HL-60 (cell line): ENCODE data around the gene GOLGA6A.

ENCODE experiments used
- GABPA ChIP-seq: IDR thresholded peaks from 2 replicates; pipeline ENCODE4 v1.6.1; 2012; ENCODE audit warnings: low read depth
- POLR2AphosphoS5 ChIP-seq: IDR thresholded peaks from 2 replicates; pipeline ENCODE4 v1.6.1; 2012; ENCODE audit warnings: low read depth
- REST ChIP-seq: IDR thresholded peaks from 2 replicates; pipeline ENCODE4 v1.6.1; 2012; ENCODE audit warnings: low read depth; ENCODE audit not compliant: insufficient replicate concordance
- SPI1 ChIP-seq: IDR thresholded peaks from 2 replicates; pipeline ENCODE4 v1.6.1; 2012; ENCODE audit warnings: low read depth, mild to moderate bottlenecking, borderline replicate concordance
- TF ChIP-seq, protein P1 (sequence below): IDR thresholded peaks from one replicate; pipeline ENCODE4 v1.5.1; 2011; ENCODE audit warnings: low read length, control low read depth, inconsistent platforms; ENCODE audit not compliant: insufficient read depth

DNA sequence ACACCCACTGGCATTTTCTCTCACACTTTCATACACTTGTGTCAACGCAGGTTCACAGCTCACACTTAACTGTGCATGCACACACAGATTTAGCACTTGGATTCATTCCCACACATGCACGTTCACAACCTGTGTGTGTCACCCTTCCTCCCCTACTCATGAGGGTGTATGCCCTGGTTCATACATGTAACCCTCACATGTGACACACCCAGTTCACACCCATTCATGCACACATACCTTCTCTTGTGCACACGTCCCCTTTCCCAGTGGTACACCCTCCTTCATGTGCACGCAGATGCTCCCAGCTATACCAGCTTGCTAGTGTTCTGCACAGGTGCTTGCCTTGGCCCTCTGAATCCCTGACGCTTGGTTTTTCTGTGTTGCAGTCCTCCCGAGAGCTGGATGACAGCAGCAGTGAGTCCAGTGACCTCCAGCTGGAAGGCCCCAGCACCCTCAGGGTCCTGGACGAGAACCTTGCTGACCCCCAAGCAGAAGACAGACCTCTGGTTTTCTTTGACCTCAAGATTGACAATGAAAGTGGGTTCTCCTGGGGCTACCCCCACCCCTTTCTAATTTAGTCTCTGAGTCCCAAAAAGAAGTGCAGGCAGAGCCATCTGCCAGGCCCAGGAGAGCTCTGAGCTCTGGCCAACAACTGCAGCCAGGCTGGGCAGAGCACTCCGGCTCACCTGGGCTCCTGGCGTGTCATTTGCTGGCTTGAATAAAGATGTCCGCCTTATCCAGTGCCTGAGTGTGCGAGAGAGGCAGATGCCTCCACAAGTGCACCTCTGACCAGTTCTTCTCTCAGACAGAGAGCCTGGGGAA, 39.5 kb downstream of the GOLGA6A start:
- TF ChIP-seq GABPA (no peak), POLR2AphosphoS5 (no peak), REST (no peak), SPI1 (no peak)
- TF ChIP-seq, protein P1, sequence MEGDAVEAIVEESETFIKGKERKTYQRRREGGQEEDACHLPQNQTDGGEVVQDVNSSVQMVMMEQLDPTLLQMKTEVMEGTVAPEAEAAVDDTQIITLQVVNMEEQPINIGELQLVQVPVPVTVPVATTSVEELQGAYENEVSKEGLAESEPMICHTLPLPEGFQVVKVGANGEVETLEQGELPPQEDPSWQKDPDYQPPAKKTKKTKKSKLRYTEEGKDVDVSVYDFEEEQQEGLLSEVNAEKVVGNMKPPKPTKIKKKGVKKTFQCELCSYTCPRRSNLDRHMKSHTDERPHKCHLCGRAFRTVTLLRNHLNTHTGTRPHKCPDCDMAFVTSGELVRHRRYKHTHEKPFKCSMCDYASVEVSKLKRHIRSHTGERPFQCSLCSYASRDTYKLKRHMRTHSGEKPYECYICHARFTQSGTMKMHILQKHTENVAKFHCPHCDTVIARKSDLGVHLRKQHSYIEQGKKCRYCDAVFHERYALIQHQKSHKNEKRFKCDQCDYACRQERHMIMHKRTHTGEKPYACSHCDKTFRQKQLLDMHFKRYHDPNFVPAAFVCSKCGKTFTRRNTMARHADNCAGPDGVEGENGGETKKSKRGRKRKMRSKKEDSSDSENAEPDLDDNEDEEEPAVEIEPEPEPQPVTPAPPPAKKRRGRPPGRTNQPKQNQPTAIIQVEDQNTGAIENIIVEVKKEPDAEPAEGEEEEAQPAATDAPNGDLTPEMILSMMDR, result no peak
